BE2C (cell line): ENCODE data around the gene PCCA.
"Not testable (repeated sequence)": the region's sequence is repeated elsewhere in the genome, so short reads cannot be mapped to it uniquely, and the experiment has no call there.

Experiments
- DNase-seq: peaks from one replicate; pipeline ENCODE4 v3.0.0-alpha.2; 2020
- H3K27me3 ChIP-seq: fragments of 250-450 bp; sonication (Bioruptor Pico); 2 replicates; pipeline ENCODE4 v1.5.1; 2020; ENCODE audit warnings: mild to moderate bottlenecking
- H3K36me3 ChIP-seq: fragments of 250-450 bp; sonication (Bioruptor Pico); 2 replicates; pipeline ENCODE4 v1.5.1; 2020; ENCODE audit warnings: mild to moderate bottlenecking
- H3K4me1 ChIP-seq: fragments of 250-450 bp; sonication (Bioruptor Pico); 2 replicates; pipeline ENCODE4 v1.5.1; 2020
- H3K4me3 ChIP-seq: 2 replicates; pipeline ENCODE4 v1.5.1; 2011; ENCODE audit warnings: low read depth, low read length
- H3K9me3 ChIP-seq: fragments of 250-450 bp; sonication (Bioruptor Pico); 2 replicates; pipeline ENCODE4 v1.5.1; 2020
- TF ChIP-seq, protein P1 (sequence below): IDR thresholded peaks from 2 replicates; pipeline ENCODE4 v1.5.1; 2012; ENCODE audit warnings: mild to moderate bottlenecking, low read depth, low read length

PCCA gene

GRCh38 chr13:100273552-100273951 is 184.7 kb downstream of the PCCA start:
- Histone ChIP-seq H3K4me1 (no peaks in the 10 kb centered on the region), H3K36me3 (peaks cover 3% of the 10 kb centered on the region; the same call in 1 of the 2 replicates), H3K4me3 (no peak overlapping the region), H3K9me3 (no peaks in the 10 kb centered on the region), H3K27me3 (no peaks in the 10 kb centered on the region)
- no peak for DNase-seq
- TF ChIP-seq, protein P1, sequence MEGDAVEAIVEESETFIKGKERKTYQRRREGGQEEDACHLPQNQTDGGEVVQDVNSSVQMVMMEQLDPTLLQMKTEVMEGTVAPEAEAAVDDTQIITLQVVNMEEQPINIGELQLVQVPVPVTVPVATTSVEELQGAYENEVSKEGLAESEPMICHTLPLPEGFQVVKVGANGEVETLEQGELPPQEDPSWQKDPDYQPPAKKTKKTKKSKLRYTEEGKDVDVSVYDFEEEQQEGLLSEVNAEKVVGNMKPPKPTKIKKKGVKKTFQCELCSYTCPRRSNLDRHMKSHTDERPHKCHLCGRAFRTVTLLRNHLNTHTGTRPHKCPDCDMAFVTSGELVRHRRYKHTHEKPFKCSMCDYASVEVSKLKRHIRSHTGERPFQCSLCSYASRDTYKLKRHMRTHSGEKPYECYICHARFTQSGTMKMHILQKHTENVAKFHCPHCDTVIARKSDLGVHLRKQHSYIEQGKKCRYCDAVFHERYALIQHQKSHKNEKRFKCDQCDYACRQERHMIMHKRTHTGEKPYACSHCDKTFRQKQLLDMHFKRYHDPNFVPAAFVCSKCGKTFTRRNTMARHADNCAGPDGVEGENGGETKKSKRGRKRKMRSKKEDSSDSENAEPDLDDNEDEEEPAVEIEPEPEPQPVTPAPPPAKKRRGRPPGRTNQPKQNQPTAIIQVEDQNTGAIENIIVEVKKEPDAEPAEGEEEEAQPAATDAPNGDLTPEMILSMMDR = no peak

DNA sequence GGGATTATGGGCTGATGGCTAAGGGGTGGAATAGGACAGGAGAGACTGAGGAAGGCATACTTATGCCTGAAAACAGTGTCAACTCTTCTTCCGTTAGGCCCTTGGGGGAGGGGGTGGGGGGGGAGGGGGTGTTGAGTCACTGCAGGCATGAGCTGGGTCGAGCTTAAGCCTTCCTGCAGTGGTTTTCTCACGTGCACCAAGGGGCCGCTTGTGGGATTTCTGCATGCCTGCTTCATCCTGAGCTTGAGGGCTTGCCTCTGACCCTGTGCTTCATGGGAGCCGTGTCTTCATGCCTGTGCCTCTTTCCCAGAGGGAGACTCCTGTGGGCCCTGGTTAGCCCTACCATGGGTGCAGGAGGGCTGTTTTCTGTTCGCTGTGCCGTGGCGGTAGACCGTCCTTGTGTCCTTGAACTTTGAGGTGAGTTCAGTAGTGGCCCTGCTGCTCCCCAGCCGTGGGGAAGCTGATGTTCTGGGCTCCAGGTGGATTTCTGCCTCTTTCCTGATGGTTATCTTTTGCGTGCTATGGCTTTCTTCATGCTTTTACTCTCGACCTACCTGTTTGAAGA is 186.1 kb downstream of the PCCA start:
- peaks cover 3% of the 10 kb centered on the region; the same call in 1 of the 2 replicates for H3K36me3 ChIP-seq
- no peaks in the 10 kb centered on the region for H3K9me3 ChIP-seq
- no peaks in the 10 kb centered on the region for H3K4me1 ChIP-seq
- TF ChIP-seq, protein P1 = no peak
- no peak overlapping the region for H3K4me3 ChIP-seq
- no peaks in the 10 kb centered on the region for H3K27me3 ChIP-seq
- no peak for DNase-seq

DNA sequence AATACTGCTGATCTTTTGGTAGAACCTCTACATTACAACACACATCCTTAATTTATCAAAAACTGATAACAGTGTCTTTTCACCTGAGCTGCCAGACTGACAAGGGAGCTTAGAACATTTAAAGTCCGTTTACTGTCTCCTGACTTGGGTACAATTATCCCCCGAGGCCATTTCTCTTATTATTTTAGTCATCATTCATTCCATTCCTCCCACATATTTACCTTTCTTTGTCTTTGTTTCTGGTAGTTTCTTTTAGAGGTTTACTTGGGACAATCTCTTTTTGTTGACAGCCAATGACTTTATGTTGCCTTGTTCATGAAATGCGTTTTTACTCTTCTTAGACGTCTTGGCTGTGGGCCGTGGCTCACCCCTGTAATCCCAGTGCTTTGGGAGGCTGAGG is 186.9 kb downstream of the PCCA start:
- Histone ChIP-seq H3K9me3 (no peaks in the 10 kb centered on the region), H3K4me3 (no peak overlapping the region), H3K27me3 (no peaks in the 10 kb centered on the region), H3K36me3 (peaks cover 3% of the 10 kb centered on the region; the same call in 1 of the 2 replicates), H3K4me1 (no peaks in the 10 kb centered on the region)
- no peak for DNase-seq
- TF ChIP-seq, protein P1 = no peak

DNA sequence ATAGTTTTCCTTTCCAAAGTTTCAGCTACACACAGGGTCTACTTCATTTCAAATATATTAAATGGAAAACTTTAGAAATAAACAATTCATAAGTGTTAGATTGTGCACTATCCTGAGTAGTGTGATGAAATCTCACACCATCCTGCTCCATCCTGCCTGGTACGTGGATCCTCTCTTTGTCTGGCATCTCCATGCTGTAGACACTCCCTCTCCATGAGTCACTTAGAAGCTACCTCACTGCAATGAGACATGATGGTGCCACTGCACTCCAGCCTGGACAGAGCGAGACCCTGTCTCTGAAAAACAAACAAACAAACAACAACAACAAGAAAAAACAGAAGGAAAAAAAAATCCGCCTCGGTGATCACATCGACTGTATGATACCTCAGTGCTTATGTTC is 191.8 kb downstream of the PCCA start:
- DNase-seq = no peak
- no peaks in the 10 kb centered on the region for H3K4me1 ChIP-seq
- no peaks in the 10 kb centered on the region for H3K27me3 ChIP-seq
- H3K36me3 ChIP-seq = peaks cover 3% of the 10 kb centered on the region; the same call in 1 of the 2 replicates
- H3K9me3 ChIP-seq = no peaks in the 10 kb centered on the region
- H3K4me3 ChIP-seq = no peak overlapping the region
- TF ChIP-seq, protein P1 = no peak

GRCh38 chr13:100282306-100282705 is 193.4 kb downstream of the PCCA start:
- not testable (repeated sequence) for H3K4me3 ChIP-seq, DNase-seq, H3K9me3 ChIP-seq, H3K4me1 ChIP-seq, H3K36me3 ChIP-seq, H3K27me3 ChIP-seq

DNA sequence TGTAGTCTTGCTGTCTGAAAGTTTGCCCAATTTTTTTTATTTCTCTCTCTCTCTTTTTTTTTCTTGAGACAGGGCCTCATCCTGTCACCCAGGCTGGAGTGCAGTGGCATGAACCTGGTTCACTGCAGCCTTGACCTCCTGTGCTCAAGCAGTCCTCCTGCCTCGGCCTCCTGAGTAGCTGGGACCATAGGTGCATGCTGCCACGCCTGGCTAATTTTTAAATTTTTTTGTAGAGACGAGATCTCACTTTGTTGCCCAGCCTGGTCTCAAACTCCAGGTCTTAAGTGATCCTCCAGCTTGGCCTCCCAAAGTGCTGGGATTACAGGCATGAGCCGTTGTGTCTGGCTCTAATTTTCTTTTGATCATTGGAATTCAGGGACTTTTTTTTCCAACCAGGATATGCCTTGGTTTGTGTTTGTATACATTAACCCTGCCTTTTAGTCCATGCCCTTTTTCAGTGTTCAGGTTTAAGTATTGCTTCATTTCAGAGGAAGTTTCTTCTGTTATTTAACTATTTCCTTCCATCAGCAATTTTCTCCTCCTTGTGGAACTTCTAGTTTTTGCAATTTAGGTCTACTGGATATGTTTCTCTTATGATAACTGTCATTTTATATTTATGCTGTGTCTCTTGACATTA is 201.4 kb downstream of the PCCA start:
- DNase-seq = no peak
- TF ChIP-seq, protein P1 = no peak
- no peaks in the 10 kb centered on the region for H3K27me3 ChIP-seq
- H3K4me3 ChIP-seq = no peak overlapping the region
- H3K4me1 ChIP-seq = no peaks in the 10 kb centered on the region
- no peaks in the 10 kb centered on the region for H3K9me3 ChIP-seq
- no peaks in the 10 kb centered on the region for H3K36me3 ChIP-seq
